ENCODE data around the gene WFDC11. TPM values are rescaled to one million over a fixed set of nuclear protein-coding genes. Genes with fewer than 3 reads are reported as not detected.

The WFDC11 gene
- total RNA-seq, 1 experiment from 2014 or later = not detected

DNA sequence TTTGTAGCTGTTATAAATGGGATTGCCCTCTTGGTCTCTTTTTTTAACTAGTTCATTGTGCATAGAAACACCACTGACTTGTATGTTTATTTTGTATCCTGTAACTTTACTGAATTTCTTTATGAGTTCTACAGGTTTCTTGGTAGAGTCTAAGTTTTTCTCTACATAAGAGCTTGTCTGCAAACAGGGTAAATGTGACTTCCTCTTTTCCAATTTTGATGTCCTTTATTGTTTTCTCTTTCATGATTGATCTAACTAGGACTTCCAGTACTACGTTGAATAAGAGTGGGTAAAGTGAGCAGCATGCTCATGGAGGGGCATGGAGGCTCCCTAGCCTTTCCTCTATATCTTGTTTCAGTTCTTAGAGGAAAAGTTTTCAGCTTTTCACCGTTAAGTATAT lies 43.5 kb downstream of the WFDC11 start:
- peaks cover 4% of the 10 kb centered on the region; the same call in 1 of the 2 replicates for H3K9me3 Mint-ChIP-seq
- H3K27me3 Mint-ChIP-seq (ENCODE audit: low read depth) = peaks cover 4% of the 10 kb centered on the region; the same call in 1 of the 2 replicates
- peaks cover 1% of the 10 kb centered on the region; the same call in 1 of the 2 replicates for H3K36me3 Mint-ChIP-seq
- TF ChIP-seq, protein P1, sequence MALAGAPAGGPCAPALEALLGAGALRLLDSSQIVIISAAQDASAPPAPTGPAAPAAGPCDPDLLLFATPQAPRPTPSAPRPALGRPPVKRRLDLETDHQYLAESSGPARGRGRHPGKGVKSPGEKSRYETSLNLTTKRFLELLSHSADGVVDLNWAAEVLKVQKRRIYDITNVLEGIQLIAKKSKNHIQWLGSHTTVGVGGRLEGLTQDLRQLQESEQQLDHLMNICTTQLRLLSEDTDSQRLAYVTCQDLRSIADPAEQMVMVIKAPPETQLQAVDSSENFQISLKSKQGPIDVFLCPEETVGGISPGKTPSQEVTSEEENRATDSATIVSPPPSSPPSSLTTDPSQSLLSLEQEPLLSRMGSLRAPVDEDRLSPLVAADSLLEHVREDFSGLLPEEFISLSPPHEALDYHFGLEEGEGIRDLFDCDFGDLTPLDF (CRISPR knock-in tag; IDR thresholded peaks at IDR 0.05) = no peak
- TF ChIP-seq SMAD4 (CRISPR knock-in tag; IDR thresholded peaks at IDR 0.05) (no peak), ELF4 (CRISPR knock-in tag; IDR thresholded peaks at IDR 0.05; ENCODE audit: low read depth) (no peak), NFE2L1 (CRISPR knock-in tag; IDR thresholded peaks at IDR 0.05) (no peak)
- TF ChIP-seq, protein P2, sequence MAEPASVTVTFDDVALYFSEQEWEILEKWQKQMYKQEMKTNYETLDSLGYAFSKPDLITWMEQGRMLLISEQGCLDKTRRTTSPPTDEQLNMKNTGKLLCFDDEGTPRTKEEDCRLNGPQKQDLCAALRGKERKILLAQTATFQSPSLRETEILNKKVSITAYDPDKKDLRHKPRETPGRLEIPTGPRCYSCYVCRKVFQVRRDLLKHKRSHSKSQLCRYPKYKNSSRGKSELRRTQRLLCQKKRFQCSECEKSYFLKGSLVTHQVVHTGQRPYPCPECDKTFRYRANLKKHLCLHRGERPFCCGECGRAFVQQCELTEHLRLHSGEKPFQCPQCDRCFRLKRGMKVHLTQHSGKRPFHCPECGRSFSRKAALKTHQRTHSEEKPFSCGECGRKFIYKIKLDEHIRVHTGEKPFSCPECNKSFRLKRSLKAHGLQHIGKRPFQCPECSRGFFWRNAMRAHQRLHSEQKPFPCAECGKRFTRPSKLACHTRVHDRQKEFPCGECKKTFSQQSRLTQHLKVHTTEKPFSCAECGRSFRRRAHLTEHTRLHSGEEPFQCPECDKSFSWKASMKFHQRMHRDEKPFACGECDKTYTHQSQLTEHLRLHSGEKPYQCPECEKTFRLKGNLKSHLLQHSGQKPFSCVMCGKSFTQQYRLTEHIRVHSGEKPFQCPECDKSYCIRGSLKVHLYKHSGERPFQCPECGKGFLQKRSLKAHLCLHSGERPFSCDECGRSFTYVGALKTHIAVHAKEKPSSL (CRISPR knock-in tag; conservative IDR thresholded peaks at IDR 0.05) = no peak
- TF ChIP-seq, protein P3, sequence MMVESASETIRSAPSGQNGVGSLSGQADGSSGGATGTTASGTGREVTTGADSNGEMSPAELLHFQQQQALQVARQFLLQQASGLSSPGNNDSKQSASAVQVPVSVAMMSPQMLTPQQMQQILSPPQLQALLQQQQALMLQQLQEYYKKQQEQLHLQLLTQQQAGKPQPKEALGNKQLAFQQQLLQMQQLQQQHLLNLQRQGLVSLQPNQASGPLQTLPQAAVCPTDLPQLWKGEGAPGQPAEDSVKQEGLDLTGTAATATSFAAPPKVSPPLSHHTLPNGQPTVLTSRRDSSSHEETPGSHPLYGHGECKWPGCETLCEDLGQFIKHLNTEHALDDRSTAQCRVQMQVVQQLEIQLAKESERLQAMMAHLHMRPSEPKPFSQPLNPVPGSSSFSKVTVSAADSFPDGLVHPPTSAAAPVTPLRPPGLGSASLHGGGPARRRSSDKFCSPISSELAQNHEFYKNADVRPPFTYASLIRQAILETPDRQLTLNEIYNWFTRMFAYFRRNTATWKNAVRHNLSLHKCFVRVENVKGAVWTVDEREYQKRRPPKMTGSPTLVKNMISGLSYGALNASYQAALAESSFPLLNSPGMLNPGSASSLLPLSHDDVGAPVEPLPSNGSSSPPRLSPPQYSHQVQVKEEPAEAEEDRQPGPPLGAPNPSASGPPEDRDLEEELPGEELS (CRISPR knock-in tag; IDR thresholded peaks at IDR 0.05) = no peak
- TF ChIP-seq, protein P4, sequence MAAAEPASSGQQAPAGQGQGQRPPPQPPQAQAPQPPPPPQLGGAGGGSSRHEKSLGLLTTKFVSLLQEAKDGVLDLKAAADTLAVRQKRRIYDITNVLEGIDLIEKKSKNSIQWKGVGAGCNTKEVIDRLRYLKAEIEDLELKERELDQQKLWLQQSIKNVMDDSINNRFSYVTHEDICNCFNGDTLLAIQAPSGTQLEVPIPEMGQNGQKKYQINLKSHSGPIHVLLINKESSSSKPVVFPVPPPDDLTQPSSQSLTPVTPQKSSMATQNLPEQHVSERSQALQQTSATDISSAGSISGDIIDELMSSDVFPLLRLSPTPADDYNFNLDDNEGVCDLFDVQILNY (CRISPR knock-in tag; IDR thresholded peaks at IDR 0.05) = no peak
- ChIA-PET CTCF (no interaction called here), POLR2A (interaction anchor here (0.6 kb wide), 1 partner anchor 284 kb away, joined by 4 read pairs; no protein-coding TSS in a partner anchor)
- peaks cover 8% of the 10 kb centered on the region for H3K4me1 Mint-ChIP-seq
- ATAC-seq (no peak), DNase-seq (ENCODE audit: low spot score) (no peak)
- no peak overlapping the region for H3K4me3 Mint-ChIP-seq
- H3K27ac Mint-ChIP-seq = no peak overlapping the region

DNA sequence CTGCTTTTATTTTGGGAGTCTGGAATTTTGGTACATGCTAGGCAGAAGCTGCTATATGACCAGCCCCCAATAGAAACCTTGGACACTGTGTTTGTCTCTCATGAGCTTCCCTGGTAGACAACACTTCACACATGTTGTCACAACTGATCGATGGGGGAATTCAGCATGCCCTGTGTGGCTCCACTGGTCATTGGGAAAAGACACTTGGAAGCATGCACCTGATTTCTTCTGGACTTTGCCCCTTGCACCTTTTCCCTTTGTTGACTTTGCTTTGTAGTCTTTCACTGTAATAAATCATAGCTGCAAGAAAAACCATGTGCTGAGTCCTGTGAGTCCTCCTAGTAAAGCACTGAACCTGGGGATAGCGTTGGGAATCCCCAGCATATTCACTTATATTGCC lies 48.4 kb downstream of the WFDC11 start:
- Mint-ChIP-seq H3K9me3 (peaks cover 9% of the 10 kb centered on the region), H3K36me3 (peaks cover 7% of the 10 kb centered on the region), H3K4me3 (no peak overlapping the region), H3K27me3 (ENCODE audit: low read depth) (no peaks in the 10 kb centered on the region; the same call in 1 of the 2 replicates), H3K27ac (no peak overlapping the region), H3K4me1 (no peaks in the 10 kb centered on the region)
- no peak for ATAC-seq
- POLR2A ChIA-PET = no interaction called here
- TF ChIP-seq, protein P5, sequence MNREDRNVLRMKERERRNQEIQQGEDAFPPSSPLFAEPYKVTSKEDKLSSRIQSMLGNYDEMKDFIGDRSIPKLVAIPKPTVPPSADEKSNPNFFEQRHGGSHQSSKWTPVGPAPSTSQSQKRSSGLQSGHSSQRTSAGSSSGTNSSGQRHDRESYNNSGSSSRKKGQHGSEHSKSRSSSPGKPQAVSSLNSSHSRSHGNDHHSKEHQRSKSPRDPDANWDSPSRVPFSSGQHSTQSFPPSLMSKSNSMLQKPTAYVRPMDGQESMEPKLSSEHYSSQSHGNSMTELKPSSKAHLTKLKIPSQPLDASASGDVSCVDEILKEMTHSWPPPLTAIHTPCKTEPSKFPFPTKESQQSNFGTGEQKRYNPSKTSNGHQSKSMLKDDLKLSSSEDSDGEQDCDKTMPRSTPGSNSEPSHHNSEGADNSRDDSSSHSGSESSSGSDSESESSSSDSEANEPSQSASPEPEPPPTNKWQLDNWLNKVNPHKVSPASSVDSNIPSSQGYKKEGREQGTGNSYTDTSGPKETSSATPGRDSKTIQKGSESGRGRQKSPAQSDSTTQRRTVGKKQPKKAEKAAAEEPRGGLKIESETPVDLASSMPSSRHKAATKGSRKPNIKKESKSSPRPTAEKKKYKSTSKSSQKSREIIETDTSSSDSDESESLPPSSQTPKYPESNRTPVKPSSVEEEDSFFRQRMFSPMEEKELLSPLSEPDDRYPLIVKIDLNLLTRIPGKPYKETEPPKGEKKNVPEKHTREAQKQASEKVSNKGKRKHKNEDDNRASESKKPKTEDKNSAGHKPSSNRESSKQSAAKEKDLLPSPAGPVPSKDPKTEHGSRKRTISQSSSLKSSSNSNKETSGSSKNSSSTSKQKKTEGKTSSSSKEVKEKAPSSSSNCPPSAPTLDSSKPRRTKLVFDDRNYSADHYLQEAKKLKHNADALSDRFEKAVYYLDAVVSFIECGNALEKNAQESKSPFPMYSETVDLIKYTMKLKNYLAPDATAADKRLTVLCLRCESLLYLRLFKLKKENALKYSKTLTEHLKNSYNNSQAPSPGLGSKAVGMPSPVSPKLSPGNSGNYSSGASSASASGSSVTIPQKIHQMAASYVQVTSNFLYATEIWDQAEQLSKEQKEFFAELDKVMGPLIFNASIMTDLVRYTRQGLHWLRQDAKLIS (CRISPR knock-in tag; IDR thresholded peaks at IDR 0.05; ENCODE audit: borderline replicate concordance) = no peak
- TF ChIP-seq ZNF138 (CRISPR knock-in tag; conservative IDR thresholded peaks at IDR 0.05) = no peak
- TF ChIP-seq ETV6 (CRISPR knock-in tag; IDR thresholded peaks at IDR 0.05) = no peak
- CTCF ChIA-PET = no interaction called here
- DNase-seq (ENCODE audit: low spot score) = no peak

DNA sequence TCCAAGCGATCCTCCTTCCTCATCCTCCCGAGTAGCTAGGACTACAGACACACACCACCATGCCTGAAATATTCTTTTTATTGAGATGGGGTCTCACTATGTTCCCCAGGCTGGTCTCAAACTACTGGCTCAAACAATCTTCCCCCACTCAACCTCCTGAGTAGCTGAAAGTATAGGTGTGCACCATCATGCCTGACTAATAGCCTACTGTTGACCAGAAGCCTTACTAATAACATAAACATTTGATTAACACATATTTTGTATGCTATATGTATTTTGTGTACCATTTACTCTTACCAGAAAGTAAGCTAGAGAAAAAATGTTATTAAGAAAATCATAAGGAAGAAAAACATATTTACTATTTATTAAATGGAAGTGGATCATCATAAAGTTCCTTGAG lies 52.4 kb downstream of the WFDC11 start:
- ChIA-PET CTCF (interaction anchor here (1.0 kb wide), 1 partner anchor 12 kb away, joined by 6 read pairs; the partner anchor contains the start of gene WFDC10A), POLR2A (no interaction called here)
- Mint-ChIP-seq H3K36me3 (peaks cover 7% of the 10 kb centered on the region), H3K4me1 (peaks cover 4% of the 10 kb centered on the region; the same call in 1 of the 2 replicates), H3K27ac (no peak overlapping the region), H3K27me3 (ENCODE audit: low read depth) (no peaks in the 10 kb centered on the region; the same call in none of the 2 replicates), H3K4me3 (no peak overlapping the region), H3K9me3 (peaks cover 14% of the 10 kb centered on the region)
- ATAC-seq (no peak), DNase-seq (ENCODE audit: low spot score) (no peak)
- TF ChIP-seq, protein P6, sequence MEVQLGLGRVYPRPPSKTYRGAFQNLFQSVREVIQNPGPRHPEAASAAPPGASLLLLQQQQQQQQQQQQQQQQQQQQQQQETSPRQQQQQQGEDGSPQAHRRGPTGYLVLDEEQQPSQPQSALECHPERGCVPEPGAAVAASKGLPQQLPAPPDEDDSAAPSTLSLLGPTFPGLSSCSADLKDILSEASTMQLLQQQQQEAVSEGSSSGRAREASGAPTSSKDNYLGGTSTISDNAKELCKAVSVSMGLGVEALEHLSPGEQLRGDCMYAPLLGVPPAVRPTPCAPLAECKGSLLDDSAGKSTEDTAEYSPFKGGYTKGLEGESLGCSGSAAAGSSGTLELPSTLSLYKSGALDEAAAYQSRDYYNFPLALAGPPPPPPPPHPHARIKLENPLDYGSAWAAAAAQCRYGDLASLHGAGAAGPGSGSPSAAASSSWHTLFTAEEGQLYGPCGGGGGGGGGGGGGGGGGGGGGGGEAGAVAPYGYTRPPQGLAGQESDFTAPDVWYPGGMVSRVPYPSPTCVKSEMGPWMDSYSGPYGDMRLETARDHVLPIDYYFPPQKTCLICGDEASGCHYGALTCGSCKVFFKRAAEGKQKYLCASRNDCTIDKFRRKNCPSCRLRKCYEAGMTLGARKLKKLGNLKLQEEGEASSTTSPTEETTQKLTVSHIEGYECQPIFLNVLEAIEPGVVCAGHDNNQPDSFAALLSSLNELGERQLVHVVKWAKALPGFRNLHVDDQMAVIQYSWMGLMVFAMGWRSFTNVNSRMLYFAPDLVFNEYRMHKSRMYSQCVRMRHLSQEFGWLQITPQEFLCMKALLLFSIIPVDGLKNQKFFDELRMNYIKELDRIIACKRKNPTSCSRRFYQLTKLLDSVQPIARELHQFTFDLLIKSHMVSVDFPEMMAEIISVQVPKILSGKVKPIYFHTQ (CRISPR knock-in tag; IDR thresholded peaks at IDR 0.05) = no peak
- TF ChIP-seq, protein P7, sequence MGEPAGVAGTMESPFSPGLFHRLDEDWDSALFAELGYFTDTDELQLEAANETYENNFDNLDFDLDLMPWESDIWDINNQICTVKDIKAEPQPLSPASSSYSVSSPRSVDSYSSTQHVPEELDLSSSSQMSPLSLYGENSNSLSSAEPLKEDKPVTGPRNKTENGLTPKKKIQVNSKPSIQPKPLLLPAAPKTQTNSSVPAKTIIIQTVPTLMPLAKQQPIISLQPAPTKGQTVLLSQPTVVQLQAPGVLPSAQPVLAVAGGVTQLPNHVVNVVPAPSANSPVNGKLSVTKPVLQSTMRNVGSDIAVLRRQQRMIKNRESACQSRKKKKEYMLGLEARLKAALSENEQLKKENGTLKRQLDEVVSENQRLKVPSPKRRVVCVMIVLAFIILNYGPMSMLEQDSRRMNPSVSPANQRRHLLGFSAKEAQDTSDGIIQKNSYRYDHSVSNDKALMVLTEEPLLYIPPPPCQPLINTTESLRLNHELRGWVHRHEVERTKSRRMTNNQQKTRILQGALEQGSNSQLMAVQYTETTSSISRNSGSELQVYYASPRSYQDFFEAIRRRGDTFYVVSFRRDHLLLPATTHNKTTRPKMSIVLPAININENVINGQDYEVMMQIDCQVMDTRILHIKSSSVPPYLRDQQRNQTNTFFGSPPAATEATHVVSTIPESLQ (CRISPR knock-in tag; IDR thresholded peaks at IDR 0.05) = no peak

All from WTC11 (cell line).